Stimulated activated naive CD4-positive, alpha-beta T cell treated with Interleukin-2 at 50 U/mL for 16 hours (primary cell): Measurements from ENCODE around the gene DNAJC13.

ENCODE experiments used
- DNase-seq: peaks from one replicate; lab custom pipeline; 2025; lab: John Stamatoyannopoulos, UW

Gene DNAJC13

DNA sequence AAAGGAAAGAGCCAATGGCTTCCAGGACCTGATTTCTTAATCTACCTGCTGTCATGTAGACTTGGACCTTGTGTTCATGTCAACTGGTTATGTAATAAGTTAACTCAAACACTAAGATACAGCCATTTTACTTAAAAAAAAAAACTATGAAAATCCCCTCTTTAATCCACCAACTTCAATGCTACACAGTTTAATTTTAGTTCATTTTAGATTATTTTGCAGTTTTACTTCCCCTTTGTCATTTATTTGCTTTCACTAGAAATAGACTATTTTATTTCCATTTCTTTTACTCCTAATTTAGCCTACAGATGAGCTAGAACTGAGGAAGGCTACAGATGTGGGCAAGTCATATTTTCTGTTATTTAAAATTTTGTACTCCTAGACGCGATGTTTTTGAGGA is 10.7 kb upstream of the DNAJC13 start:
- no peak for DNase-seq

DNA sequence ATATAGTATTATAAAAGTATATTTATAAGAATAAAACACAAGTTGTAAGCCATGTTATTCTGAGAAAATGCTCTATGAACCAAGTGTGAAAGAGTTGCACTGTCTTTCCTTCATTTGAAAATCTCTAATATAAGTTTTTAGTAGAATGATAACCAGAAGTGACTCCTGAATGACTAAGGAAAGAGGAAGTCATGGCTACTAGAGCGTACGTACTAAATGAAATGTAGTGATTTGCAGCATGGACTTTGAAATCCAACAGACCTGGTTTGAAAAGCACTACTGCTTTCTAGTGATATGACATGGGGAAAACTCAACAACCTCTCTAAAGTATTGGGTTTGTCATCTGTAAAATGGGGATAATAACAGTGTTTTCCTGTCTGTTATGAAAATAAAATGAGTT is 10.3 kb upstream of the DNAJC13 start:
- DNase-seq, result no peak

DNA sequence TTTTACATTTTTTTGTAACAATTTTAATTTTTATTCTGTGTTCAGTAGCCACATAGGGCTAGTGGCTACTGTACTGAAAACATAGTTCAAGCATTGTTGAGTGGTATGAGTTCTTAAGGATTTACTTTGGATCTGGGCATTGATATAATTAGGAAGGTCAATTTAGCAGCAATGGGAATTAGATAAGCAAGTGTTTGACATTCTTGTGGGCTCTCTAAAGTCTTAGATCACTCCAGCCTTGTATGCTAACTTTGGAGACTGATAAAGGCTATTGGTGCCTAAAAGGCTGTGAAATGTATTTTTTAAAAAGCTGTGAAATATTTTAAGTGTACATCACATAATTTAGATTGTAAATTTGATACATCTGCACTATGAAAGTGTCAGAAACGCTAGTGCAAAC is 2.5 kb upstream of the DNAJC13 start:
- DNase-seq, result no peak

DNA sequence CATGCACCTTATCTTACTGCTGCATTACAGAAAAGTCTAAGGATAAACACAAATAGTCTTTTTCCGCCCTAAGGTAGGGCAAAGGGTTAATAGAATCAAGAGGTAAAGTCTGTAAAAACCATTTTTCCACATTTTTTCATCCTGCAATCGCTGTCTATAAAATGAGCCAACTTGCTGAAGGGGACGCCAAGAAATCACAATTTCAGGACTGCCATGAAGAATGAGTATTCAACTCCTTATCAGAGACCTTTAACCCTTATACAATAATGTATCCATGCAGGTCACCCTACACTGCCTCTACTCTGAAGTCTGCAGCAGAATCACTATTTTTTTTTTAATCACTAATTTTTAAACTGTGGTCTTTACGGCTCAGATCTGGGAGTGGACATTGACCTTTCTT is 1.1 kb upstream of the DNAJC13 start:
- DNase-seq, result no peak

DNA sequence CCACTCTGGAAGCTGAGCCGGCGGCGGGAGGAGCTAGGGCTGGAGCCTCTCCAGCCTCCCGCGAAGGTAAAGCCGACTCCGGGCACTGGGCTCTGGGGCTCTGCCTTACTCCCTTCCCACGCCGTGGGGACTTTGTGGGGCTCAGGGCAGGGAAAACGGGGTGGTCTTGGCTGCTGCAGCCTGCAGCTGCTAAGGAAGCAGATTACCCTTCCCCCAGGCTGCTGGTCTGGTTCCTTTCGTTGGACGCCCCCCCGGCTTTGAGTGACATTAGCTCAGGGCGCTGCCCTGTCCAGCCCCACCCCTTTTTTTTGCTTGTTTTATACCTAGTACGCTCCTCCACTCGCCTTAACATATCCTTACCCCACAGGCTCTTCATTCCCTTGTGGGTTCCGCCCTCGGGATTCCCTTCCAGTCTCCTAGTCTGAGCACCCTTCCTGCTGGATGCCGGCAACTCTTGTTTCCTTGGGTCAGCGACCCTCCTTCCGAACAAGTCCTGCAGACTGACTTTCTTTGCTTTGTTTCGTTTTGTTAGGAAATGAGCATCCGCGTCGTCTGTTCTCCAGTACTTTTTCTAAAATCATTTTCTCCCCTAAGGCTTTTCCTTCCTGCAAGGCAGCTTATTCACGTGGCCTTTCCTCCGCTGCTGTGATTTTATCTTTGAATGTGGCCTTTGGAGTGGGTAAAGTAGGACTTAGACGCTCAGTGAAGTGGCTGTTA is 551 bp downstream of the DNAJC13 start:
- DNase-seq, result peak; percentile 61

DNA sequence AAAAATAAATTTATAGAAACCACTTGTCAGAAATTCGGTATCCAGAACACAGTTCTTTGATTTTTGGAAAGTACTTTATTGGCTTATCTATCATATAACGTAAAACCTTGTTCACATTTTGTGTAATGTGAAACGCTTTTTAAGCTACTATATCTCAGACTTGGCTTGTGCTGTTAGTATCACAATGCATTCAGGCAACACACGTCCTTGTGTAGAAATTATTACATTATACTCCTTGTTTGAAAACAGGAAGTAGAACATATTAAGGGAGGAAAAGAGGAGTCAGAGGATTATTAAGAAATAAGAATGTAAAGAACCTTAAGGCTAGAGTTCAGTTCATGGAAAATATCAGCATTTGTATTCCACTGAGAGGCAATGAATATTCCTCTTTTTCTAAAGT is 1.6 kb downstream of the DNAJC13 start:
- DNase-seq, result no peak

DNA sequence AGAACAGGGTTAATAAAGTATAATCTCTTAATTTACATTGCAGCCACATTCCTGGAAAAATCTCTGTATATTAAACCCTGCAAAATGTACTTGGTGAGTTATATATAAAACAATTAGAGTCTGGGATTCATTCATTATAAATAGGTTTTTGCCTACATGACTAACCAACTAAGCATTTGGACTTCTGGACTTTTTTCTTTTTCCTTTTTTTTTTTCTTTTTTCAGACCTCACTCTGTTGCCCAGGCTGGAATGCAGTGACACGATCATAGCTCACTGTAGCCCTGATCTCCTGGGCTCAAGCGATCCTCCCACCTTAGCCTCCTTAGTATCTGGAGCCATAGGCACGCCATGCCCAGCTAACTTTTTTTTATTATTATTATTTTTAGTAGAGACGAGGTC is 4.5 kb downstream of the DNAJC13 start:
- no peak for DNase-seq

DNA sequence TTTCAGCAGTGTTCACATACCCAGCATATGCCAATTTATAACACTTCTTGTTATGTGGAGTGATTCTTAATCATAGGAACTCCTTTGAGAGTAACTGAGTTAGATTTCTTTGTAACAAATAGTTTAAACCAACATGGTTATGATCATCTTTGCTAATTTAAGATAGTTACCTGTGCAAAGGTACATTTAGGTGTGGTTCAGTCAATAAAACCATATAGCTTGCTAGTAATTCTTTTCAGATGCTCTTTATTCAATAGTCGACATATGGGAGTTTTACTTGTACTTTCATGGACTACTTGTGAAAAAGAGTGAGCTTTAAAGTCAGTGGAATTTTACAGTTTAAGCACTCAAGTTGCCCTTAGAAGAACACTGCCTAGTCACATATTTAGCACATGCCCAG is 5.2 kb downstream of the DNAJC13 start:
- DNase-seq, result no peak

DNA sequence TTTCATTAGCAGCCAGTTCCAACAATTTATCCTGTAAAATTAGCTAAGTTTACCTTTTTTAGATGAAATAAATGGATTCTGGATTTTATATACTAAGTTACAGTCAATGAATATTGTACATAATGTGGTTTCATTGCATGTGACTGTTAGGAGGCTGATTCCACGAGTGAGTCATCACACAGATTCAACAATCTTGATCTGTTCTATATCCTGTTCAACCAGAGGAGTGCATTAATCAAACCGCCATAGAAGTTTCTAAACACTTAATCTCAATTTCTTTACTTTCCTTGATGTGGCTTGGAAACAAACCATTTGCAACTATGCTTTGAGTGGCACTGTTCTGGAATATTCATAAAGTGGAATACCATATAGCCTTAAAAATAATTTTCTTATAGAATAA is 15.3 kb downstream of the DNAJC13 start:
- no peak for DNase-seq

DNA sequence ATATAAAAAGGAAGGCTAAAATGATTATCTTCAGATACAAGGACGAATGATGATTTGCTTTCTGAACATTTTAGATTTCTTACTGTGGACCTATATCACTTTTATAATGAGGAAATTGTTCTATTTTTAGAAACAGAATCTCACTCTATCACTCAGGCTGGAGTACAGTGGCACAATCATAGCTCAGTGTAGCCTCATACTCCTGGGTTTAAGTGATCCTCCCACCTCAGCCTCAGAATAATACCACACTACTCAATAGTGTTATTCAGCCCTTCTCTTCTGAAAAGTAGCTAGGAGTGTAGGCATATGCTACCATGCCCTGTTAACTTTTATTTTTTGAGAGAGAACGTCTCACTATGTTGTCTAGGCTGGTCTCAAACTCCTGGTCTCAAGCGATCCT is 15.8 kb downstream of the DNAJC13 start:
- no peak for DNase-seq

DNA sequence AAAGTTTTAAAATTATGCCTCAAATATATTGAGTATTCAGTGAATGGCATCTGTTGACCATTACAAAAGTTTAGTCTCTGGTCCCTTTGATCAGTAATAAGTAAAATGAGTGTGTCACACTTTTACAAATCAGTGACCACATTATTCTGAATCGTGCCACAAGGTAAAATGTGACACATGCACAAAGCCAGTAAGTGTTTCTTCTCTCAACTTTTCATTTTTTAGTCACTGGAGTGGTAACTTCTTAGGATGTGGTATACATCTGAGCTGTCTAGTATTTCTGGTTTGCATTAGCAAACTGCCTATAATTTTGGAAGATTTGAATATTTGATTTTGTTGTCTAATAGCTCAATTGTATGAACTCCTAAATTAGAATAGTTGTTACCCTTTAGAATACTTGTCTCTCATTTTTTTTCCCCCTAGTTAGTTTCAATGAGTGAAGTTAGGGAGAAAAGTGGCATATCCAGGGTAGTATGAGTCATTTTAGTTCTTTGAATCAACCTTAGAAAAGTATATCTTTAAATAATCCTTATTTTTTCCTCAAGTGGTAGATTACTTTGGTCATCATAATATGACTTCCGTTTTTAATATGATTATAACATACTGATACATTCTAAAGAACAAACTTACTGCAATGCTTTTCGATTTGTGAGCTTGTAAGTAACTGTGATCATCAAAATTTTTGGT is 18.1 kb downstream of the DNAJC13 start:
- no peak for DNase-seq

DNA sequence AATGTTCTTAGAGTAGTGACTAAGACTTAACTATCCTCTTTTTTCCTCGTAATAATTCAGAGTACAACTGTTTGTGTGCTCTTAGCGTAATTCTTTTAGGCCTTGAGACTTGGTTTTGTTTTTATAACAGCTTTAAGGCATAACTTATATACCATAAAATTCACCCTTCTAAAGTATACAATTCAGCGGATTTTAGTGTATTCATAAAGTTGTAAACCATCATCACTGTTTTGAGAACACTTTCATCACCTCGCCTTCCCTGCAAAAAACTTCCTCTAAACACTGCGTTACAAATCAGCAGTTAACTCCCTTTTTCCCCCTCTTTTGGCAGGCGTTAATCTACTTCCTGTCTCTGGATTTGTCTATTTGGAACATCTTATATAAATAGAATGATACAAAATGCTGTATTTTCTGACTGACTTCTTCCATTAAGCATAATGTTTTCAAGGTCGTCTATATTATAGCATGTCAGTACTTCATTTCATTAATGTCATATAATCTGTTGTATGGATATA is 18.7 kb downstream of the DNAJC13 start:
- DNase-seq, result no peak

DNA sequence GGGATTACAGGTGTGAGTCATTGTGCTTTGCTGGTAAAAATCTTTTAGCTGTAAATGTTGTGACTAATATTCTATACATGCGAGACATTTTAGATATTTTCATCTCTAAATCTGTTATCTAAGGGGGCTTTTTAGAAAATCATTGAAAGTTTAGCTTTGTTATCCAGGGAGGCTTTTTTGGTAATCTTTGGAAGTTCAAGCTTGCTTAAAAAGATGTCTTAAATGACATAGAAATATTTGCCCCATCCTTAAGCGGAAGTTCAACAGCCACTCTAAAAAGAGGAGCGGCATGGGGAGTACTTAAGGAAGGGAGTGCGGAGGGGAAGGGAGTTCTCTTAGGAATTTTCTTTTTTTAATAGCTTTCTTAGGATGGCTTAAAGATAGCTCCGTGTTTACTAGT is 26.1 kb downstream of the DNAJC13 start:
- no peak for DNase-seq

DNA sequence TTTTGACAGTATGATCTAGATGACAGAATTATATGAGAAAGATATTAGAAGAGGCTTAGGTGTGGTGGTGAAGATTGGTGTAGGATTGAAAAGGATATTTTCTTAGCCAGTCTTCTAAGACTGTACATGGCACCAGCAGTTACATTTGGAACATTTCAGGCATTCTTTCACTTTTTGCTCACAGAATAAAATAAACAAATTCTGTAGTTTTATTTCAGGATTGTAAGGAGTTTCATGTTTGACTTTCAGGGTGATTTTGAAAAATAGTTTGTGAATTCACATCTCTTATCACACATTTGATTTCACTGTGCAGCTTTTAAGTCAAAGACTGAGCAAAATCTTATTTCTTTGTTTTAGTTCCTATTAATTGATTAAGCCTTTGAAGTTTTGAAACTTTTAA is 27.1 kb downstream of the DNAJC13 start:
- DNase-seq, result no peak

DNA sequence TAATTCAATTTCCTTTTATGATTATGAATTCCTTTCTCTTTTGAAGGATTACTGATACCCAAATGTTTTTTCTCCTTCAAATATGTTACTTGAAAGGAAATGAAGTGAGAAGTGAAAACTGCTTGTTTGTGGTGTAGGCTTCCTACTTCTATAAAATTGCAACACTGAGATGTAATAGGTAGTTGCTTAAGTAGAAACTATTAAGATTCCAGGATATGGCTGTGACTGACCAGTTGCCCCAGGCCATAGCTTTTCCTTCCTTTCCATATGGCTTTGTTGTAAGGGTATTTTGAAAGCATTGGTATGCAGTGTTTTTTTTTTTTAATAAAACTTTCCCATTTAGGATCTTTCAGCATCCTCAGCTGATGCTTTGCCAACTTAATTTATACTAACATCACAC is 28.5 kb downstream of the DNAJC13 start:
- no peak for DNase-seq

DNA sequence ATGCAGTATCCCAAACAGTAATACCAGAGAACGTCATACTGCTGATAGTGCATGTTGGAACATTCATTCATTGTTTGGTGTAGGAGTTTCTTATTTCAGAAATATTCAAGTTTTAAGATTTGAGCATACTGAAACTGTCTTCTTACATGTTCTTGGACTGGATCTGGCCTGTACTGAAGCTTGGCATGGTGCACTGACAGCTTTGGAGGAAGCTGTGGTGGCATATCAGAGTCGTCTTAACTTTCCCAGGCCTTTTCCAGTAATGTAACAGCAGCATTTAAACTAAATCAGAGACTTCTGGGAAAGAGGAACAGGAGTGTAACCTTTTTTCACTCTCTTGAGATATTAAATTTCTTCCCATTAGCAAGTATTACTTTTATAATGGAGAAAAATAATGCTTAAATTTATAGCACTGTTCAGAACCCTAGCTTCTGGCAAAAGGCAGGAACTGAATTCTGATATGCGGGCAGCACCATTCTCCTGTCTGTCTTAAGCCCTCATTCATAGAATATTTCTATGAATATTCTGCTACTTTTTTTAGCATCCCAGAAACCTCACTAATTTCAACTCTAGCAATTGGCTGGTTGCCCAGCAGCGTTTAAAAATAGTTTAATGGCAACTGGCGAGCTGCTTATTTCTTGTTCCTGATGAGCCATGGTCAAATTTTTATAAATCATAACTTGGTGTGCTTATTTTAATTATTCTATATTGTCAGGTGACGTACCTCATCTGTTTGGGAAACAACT is 31.1 kb downstream of the DNAJC13 start:
- no peak for DNase-seq

DNA sequence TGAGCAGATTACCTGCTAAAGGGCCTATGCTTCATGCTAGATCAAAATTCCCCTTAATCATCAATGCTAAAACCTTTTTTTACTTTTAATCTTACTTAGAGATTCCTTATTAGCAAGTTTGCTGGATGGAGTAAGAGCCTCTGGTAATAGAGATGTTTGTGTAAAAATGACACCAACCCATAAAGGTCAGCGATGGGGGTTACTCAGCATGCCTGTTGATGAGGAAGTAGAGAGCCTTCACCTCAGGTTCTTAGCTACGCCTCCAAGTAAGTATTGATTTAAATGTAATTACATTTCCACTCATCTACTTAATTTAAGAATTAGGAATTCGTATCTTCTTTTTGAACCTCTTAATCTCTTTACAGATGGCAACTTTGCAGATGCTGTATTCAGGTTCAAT is 38.8 kb downstream of the DNAJC13 start:
- no peak for DNase-seq

DNA sequence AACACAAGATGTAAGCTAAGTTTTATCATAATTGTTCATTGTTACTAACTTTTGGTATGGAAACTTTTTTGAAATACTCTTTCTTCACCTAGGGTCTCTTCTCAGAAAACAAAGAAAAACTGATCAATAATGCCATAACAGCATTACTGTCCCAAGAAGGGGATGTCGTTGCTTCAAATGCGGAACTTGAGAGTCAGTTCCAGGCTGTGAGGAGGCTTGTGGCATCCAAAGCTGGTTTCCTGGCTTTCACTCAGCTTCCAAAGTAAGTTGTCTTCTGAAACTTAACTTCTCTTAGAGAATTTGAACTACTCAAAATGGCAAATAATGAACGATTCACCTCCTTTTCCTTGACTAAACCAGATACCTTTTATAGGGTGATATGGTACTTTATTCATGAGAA is 39.3 kb downstream of the DNAJC13 start:
- no peak for DNase-seq

DNA sequence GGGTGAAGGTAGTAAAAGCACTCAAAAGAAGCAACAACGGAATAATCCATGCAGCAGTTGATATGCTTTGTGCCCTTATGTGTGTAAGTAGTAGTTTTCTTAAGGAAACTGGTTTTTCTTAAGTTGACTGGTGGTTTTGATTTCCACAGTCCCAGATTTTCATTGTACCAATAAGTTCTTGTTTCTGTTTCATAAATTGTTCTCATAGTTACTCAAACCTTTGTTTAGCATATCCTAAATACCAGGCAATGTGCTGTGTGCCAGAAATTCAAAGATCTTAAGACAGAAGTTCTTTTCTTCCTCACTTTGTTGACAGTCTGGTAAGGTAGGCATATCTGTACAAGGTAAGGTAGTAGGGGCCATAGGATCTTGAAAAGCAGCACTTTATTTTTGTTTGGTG is 40.0 kb downstream of the DNAJC13 start:
- no peak for DNase-seq

DNA sequence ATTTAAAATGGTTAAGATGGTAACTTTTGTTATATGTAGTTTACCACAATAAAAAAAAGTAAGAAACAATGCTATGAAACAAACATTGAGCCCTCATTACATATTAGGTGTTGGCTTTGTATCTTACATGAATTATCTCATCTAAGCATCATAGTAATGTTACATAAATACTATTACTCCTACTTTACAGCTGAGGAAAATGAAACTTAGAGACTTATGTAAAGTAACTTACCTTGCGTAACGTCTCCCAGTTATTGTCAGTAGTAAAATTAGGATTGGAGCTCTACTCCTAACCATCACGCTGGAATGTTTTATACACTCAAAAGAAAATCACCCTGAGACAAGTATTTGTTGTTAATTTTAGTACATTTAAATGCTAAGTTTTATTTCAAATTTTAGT is 42.2 kb downstream of the DNAJC13 start:
- no peak for DNase-seq

DNA sequence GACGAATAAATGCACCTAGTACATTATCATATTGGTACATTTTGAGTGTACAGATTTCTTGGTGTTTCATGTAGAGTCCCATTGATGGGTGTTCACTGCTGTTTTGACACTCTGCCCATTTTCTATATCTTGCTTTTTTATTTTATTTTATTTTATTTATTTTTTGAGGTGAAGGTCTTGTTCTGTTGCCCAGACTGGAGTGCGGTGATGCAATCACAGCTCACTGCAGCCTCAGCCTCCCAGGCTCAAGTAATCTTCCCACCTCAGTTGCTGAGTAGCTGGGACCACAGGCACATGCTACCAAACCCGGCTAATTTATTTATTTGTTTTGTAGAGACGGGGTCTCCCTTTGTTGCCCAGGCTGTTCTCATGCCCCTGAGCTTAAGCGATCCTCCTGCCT is 44.2 kb downstream of the DNAJC13 start:
- no peak for DNase-seq

DNA sequence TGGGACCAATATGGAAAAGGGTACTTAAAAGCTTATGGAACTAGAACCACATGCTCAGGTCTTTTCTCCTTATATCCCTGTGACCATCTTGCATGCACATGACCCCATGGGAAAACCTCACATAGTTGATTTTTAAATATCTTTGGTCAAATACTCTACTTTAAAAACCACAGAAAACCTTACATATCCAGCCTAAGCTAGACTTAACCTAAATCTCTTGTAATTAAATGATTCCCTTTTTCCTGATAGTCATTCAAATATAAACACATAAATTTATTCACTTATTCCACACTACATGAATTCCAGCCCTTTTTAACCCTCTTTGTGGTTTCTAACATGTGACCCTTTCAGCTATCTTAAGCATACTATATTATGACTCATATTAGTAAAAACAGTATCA is 46.8 kb downstream of the DNAJC13 start:
- no peak for DNase-seq

DNA sequence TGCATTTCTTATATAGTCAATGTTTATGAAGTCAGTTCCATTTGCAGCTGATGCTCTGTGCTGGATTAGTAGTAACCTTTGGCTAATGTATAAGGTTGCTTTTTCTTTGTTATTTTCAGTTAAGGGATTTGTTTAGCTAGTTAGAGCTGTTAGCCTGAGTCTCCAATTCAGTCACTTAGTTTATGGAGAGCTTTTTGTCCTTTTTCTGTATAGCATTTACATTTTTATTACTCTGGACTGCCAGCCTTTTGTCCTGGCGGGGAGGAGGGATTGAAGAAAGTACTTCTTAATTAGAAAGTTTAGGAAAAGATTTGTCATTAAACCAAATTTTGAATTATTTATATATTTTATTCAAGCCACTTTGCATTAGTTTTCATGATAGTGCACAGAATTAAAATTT is 52.0 kb downstream of the DNAJC13 start:
- DNase-seq, result no peak
